Endothelial cell of umbilical vein (primary cell): Measurements from ENCODE around the gene CP. TPM values are rescaled to one million over a fixed set of nuclear protein-coding genes. Genes with fewer than 3 reads are reported as not detected.

ENCODE experiments used
- BruUV-seq: library from RNA; stranded (reverse); fragments of 400-500 nt; replicated peaks from 2 replicates; lab custom pipeline; 2021; lab: Mats Ljungman, UMichigan
- CTCF ChIA-PET: fragments of 300-600, 350-600 bp; sonication (Branson Sonifier 250); formaldehyde crosslinking; loops from one replicate; lab custom pipeline; 2021; ENCODE audit warnings: antibody characterized with exemption, inconsistent platforms; lab: Charles Lee
- POLR2A ChIA-PET: fragments of 300-600, 350-600 bp; sonication (Branson Sonifier 250); formaldehyde crosslinking; loops from one replicate; lab custom pipeline; 2021; ENCODE audit warnings: antibody characterized with exemption, inconsistent platforms; lab: Charles Lee
- DNase-seq: peaks from one replicate; pipeline ENCODE4 v3.0.0-alpha.2; 2011; ENCODE audit warnings: low read depth, low spot score
- FAIRE-seq: peaks from 2 replicates; lab custom pipeline; 2011; peaks lifted over from hg19 to GRCh38; lab: Jason Lieb, UNC
- H2AFZ ChIP-seq: 2 replicates; pipeline ENCODE4 v1.6.0; 2012; ENCODE audit warnings: low read depth, low read length, control low read depth, inconsistent platforms
- H3K27ac ChIP-seq: 2 replicates; pipeline ENCODE4 v1.5.1; 2011; ENCODE audit warnings: low read depth, mild to moderate bottlenecking, control low read depth, low read length, moderate library complexity; ENCODE audit not compliant: insufficient read depth
- H3K27me3 ChIP-seq, 2 experiments: 2 replicates each; pipeline versions ENCODE4 v1.6.0 to v1.6.1; 2011; ENCODE audit warnings: low read length in 2 of 2, mixed read lengths in 1 of 2; ENCODE audit not compliant: control insufficient read depth in 2 of 2, insufficient read depth in 2 of 2
- H3K36me3 ChIP-seq, 2 experiments: 2 replicates in 1 of 2; 3 replicates in 1 of 2; pipeline ENCODE4 v1.5.1; 2011; ENCODE audit warnings: low read length in 2 of 2, mild to moderate bottlenecking in 1 of 2, moderate library complexity in 1 of 2; ENCODE audit not compliant: control insufficient read depth in 2 of 2, insufficient read depth in 2 of 2; ENCODE audit errors: extremely low read depth in 1 of 2
- H3K4me1 ChIP-seq: 3 replicates; pipeline ENCODE4 v1.5.1; 2011; ENCODE audit warnings: mild to moderate bottlenecking, low read length; ENCODE audit not compliant: control insufficient read depth, insufficient read depth; ENCODE audit errors: extremely low read depth
- H3K4me2 ChIP-seq: 2 replicates; pipeline ENCODE4 v1.6.1; 2011; ENCODE audit warnings: low read length, control low read depth, mixed read lengths; ENCODE audit not compliant: insufficient read depth
- H3K4me3 ChIP-seq, 3 experiments: fragments of 200-600 bp in 1 of 3; sonication (generic), shearing (Covaris generic) in 1 of 3; replicated peaks in 1 of 3; 2 replicates each; pipeline ENCODE4 v1.5.1; 2011 to 2016; ENCODE audit warnings: control low read depth in 3 of 3, low read length in 3 of 3, mild to moderate bottlenecking in 2 of 3, inconsistent platforms in 1 of 3, low read depth in 1 of 3, moderate library complexity in 1 of 3; ENCODE audit not compliant: insufficient read depth in 1 of 3
- H3K79me2 ChIP-seq: 2 replicates; pipeline ENCODE4 v1.6.0; 2012; ENCODE audit warnings: low read length, inconsistent platforms; ENCODE audit not compliant: control insufficient read depth, insufficient read depth
- H3K9ac ChIP-seq: replicated peaks from 2 replicates; pipeline ENCODE3; 2011; ENCODE audit warnings: low read length, control low read depth; ENCODE audit not compliant: insufficient read depth; ENCODE audit errors: extremely low read depth
- H3K9me1 ChIP-seq: replicated peaks from 3 replicates; pipeline ENCODE4 v1.6.0; 2011; ENCODE audit warnings: mild to moderate bottlenecking, low read length; ENCODE audit not compliant: control insufficient read depth, insufficient read depth; ENCODE audit errors: extremely low read depth
- H3K9me3 ChIP-seq: replicated peaks from 2 replicates; pipeline ENCODE4 v1.5.1; 2012; ENCODE audit warnings: low read length, inconsistent platforms; ENCODE audit not compliant: control insufficient read depth, insufficient read depth
- H4K20me1 ChIP-seq: replicated peaks from 2 replicates; pipeline ENCODE3; 2011; ENCODE audit warnings: mild to moderate bottlenecking, low read length; ENCODE audit not compliant: control insufficient read depth, insufficient read depth; ENCODE audit errors: extremely low read depth
- CTCF ChIP-seq, 2 donors: IDR thresholded peaks; 1 replicate in 1 of 2; 2 replicates in 1 of 2; pipeline ENCODE4 v1.5.1; 2011; ENCODE audit warnings: low read length in 2 of 2, mild to moderate bottlenecking in 2 of 2, moderate library complexity in 2 of 2, control low read depth in 1 of 2, inconsistent platforms in 1 of 2, low read depth in 1 of 2; ENCODE audit not compliant: insufficient read depth in 1 of 2; ENCODE audit errors: extremely low read depth in 1 of 2
- EZH2 ChIP-seq: IDR thresholded peaks from 2 replicates; pipeline ENCODE4 v1.6.1; 2012; ENCODE audit warnings: borderline replicate concordance, low read depth, mild to moderate bottlenecking, moderate library complexity, low read length, inconsistent platforms; ENCODE audit not compliant: severe bottlenecking
- JUN ChIP-seq: IDR thresholded peaks from 2 replicates; pipeline ENCODE4 v1.6.1; 2011; ENCODE audit warnings: borderline replicate concordance, low read depth; ENCODE audit not compliant: insufficient read length, insufficient read depth
- MAX ChIP-seq: IDR thresholded peaks from 2 replicates; pipeline ENCODE4 v1.6.1; 2011; ENCODE audit not compliant: insufficient read depth, insufficient read length
- POLR2A ChIP-seq: IDR thresholded peaks from 2 replicates; pipeline ENCODE4 v1.6.1; 2012; ENCODE audit warnings: low read depth, mild to moderate bottlenecking, control low read depth, low read length
- POLR2AphosphoS5 ChIP-seq: IDR thresholded peaks from 2 replicates; pipeline ENCODE4 v1.6.1; 2012; ENCODE audit warnings: low read depth, mild to moderate bottlenecking, control low read depth, low read length, moderate library complexity; ENCODE audit not compliant: insufficient read depth
- dilution Hi-C: fragments of 300-500 bp; cut with MboI; formaldehyde crosslinking; loops from one replicate; pipeline ENCODE4 v1.15.0; 2019; ENCODE audit warnings: low sequenced_read_pairs; ENCODE audit not compliant: extremely low pct_ligation_motif_present
- intact Hi-C: fragments of 100-400 bp; cut with micrococcal nuclease; formaldehyde crosslinking; loops from one replicate; pipeline ENCODE4 v1.10.0; 2022
- polyA plus RNA-seq, 4 experiments: library from polyadenylated mRNA; depleted of rRNA in 3 of 4; stranded (reverse) in 3 of 4; unstranded in 1 of 4; fragments of >200 nt; gene quantifications; 2 replicates each; pipeline versions ENCODE4 v1.2.1 to v1.2.3, GENCODE V29; 2011 to 2012; ENCODE audit warnings: missing spikeins in 1 of 4
- total RNA-seq: library from RNA; stranded (reverse); gene quantifications from 2 replicates; pipeline ENCODE4 v1.2.3, GENCODE V29; 2021

Gene CP
- total and polyA plus RNA-seq, 2 donors (not counting 3 experiments of a cell fraction or from before 2014, with no cell fraction given): not detected

- H3K79me2 ChIP-seq: peaks cover 2% of the 10 kb centered on the region
- DNase-seq (peak; percentile 91), FAIRE-seq (peak; percentile 94)
- no peaks in the 10 kb centered on the region for H4K20me1 ChIP-seq
- intact Hi-C loops (loop anchor here (1.0 to 2.0 kb wide), 5 partner anchors 43 to 248 kb away; partner anchors contain the start of genes HLTF and TM4SF1), dilution Hi-C loops (no loop called here)
- TF ChIP-seq POLR2AphosphoS5 (peak; percentile 90), POLR2A (peak; percentile 91), EZH2 (no peak), MAX (peak; percentile 83), JUN (no peak), CTCF (IDR thresholded peaks at IDR 0.05; ENCODE audit: extremely low read depth in 1 of 2, insufficient read depth in 1 of 2, low read depth in 1 of 2, low read length in 2 of 2) (no peak)
- H3K27me3 ChIP-seq: peaks cover 0 to 1% of the 10 kb centered on the region in 2 experiments
- peak within 1 kb of the TSS; percentile 53 to 85 (median 82) for H3K4me3 ChIP-seq
- no peaks in the 10 kb centered on the region for H3K9me1 ChIP-seq
- ChIA-PET CTCF (interaction anchor here (0.9 to 2.8 kb wide), 10 partner anchors 9 to 359 kb away, joined by 3 to 30 read pairs (median 5); partner anchors contain the start of gene TM4SF18), POLR2A (interaction anchor here (0.9 kb wide), 1 partner anchor 174 kb away, joined by 5 read pairs; no protein-coding TSS in a partner anchor)
- H3K27ac ChIP-seq: peak within 1 kb of the TSS; percentile 30
- no peaks in the 10 kb centered on the region for H3K9me3 ChIP-seq
- peak within 1 kb of the TSS; percentile 91 for H3K4me2 ChIP-seq
- H3K4me1 ChIP-seq: peaks cover 7% of the 10 kb centered on the region
- peak within 1 kb of the TSS; percentile 96 for H2AFZ ChIP-seq
- H3K36me3 ChIP-seq: no peaks in the 10 kb centered on the region
- TSS peak; percentile 34 for BruUV-seq
- peak within 1 kb of the TSS; percentile 65 for H3K9ac ChIP-seq
Observed at GRCh38 chr3:149129326-149130205, 92.1 kb downstream of the CP start, which contains the start of gene HPS3. Gene HPS3, plus strand, starts transcription at chr3:149129638. Its CDS starts 86 bp downstream, at chr3:149129724.
